Diencephalon (tissue), 1 donor: ENCODE results near the gene SUSD3. TPM values are rescaled to one million over a fixed set of nuclear protein-coding genes. Genes with fewer than 3 reads are reported as not detected.

ENCODE experiments used
- total RNA-seq: library from RNA; depleted of rRNA; stranded (reverse); fragments of >200 nt; gene quantifications from one replicate; pipeline ENCODE4 v1.2.3, GENCODE V29; 2014

SUSD3 gene
- total RNA-seq = 1.4 TPM

GRCh38 chr9:93058355-93059010, at the start of gene SUSD3:
TSS of gene SUSD3 (plus strand) at chr9:93058701. CDS start at chr9:93058743, 42 bp downstream.

GRCh38 chr9:93096131-93096802, 37.8 kb downstream of the SUSD3 start, which contains the start of gene CARD19:
TSS of gene CARD19 (plus strand) at chr9:93096217. CDS start at chr9:93096346, 129 bp downstream.

GRCh38 chr9:93134015-93134739, 75.7 kb downstream of the SUSD3 start, which contains the start of gene NINJ1:
TSS of gene NINJ1 (minus strand) at chr9:93134251. CDS start at chr9:93134217, 34 bp downstream.

Other genes starting within 250 kb of the SUSD3 start
- gene ZNF484, start 180.7 kb upstream of the SUSD3 start, total RNA-seq = 56.7 TPM
- 16.6 TPM for gene FGD3, start 111.2 kb upstream of the SUSD3 start, total RNA-seq
- gene CARD19, start 37.5 kb downstream of the SUSD3 start, total RNA-seq = 18.2 TPM
- 12.0 TPM for gene NINJ1, start 75.5 kb downstream of the SUSD3 start, total RNA-seq
- 30.7 TPM for gene WNK2, start 125.4 kb downstream of the SUSD3 start, total RNA-seq